DND-41 (cell line): ENCODE data around the gene SULT1C3.

Source experiments
- EZH2 ChIP-seq: IDR thresholded peaks from 3 replicates; pipeline ENCODE4 v1.6.1; 2012; ENCODE audit warnings: borderline replicate concordance, low read depth, mild to moderate bottlenecking, moderate library complexity, low read length, inconsistent platforms; ENCODE audit not compliant: severe bottlenecking
- TF ChIP-seq, protein P1 (sequence below): IDR thresholded peaks from 2 replicates; pipeline ENCODE4 v1.5.1; 2012; ENCODE audit warnings: borderline replicate concordance, low read length, moderate library complexity, mild to moderate bottlenecking; ENCODE audit not compliant: poor library complexity, severe bottlenecking; ENCODE audit errors: extremely low read depth

DNA sequence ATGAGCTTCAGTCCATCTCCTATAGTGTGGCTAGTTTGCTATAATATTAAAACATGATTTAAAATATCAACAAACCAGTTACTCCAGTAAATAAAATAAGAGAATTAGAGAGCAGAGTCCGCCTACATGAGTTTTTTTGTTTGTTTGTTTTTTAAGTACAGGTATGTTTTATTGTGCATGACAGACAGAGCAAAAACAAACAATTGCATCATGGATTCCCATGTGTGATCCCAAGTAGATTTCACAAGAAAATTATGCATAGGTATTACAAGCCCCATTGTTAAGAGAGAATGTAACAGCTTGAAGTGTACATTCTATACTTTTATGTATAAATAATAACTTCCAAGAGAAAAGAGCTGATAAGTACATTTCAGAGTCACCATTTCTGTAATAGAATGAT is 21.0 kb downstream of the SULT1C3 start:
- TF ChIP-seq, protein P1, sequence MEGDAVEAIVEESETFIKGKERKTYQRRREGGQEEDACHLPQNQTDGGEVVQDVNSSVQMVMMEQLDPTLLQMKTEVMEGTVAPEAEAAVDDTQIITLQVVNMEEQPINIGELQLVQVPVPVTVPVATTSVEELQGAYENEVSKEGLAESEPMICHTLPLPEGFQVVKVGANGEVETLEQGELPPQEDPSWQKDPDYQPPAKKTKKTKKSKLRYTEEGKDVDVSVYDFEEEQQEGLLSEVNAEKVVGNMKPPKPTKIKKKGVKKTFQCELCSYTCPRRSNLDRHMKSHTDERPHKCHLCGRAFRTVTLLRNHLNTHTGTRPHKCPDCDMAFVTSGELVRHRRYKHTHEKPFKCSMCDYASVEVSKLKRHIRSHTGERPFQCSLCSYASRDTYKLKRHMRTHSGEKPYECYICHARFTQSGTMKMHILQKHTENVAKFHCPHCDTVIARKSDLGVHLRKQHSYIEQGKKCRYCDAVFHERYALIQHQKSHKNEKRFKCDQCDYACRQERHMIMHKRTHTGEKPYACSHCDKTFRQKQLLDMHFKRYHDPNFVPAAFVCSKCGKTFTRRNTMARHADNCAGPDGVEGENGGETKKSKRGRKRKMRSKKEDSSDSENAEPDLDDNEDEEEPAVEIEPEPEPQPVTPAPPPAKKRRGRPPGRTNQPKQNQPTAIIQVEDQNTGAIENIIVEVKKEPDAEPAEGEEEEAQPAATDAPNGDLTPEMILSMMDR = no peak
- no peak for TF ChIP-seq EZH2
